Measurements from ENCODE around the gene TLR8. TPM values are rescaled to one million over a fixed set of nuclear protein-coding genes. Genes with fewer than 3 reads are reported as not detected.

The TLR8 gene
- total RNA-seq, 2 donors from 2014 or later: not detected

- no peak overlapping the region for H3K4me3 Mint-ChIP-seq
- H3K27me3 Mint-ChIP-seq: no peaks in the 10 kb centered on the region
- H3K27ac Mint-ChIP-seq: no peak overlapping the region
- no peaks in the 10 kb centered on the region for H3K4me1 Mint-ChIP-seq
- peak; percentile 31 for ATAC-seq (replicated peaks)
- no peaks in the 10 kb centered on the region for H3K9me3 Mint-ChIP-seq
- H3K36me3 Mint-ChIP-seq (ENCODE audit: low read depth): no peaks in the 10 kb centered on the region
Measured at GRCh38 chrX:12890467-12890866, 16.0 kb upstream of the TLR8 start.

GRCh38 chrX:12891171-12891570, 15.2 kb upstream of the TLR8 start:
- no peaks in the 10 kb centered on the region for H3K27me3 Mint-ChIP-seq
- no peaks in the 10 kb centered on the region for H3K36me3 Mint-ChIP-seq (ENCODE audit: low read depth)
- H3K9me3 Mint-ChIP-seq: no peaks in the 10 kb centered on the region
- H3K4me1 Mint-ChIP-seq: no peaks in the 10 kb centered on the region
- no peak overlapping the region for H3K27ac Mint-ChIP-seq
- ATAC-seq (replicated peaks): no peak
- H3K4me3 Mint-ChIP-seq: no peak overlapping the region

- ATAC-seq (replicated peaks): peak; percentile 16
- Mint-ChIP-seq H3K9me3 (no peaks in the 10 kb centered on the region), H3K4me1 (no peaks in the 10 kb centered on the region), H3K4me3 (no peak overlapping the region), H3K27me3 (no peaks in the 10 kb centered on the region), H3K36me3 (ENCODE audit: low read depth) (no peaks in the 10 kb centered on the region), H3K27ac (no peak overlapping the region)
Measured at GRCh38 chrX:12891915-12892506, 14.4 kb upstream of the TLR8 start.

- H3K36me3 Mint-ChIP-seq (ENCODE audit: low read depth): no peaks in the 10 kb centered on the region
- H3K9me3 Mint-ChIP-seq: no peaks in the 10 kb centered on the region
- H3K27ac Mint-ChIP-seq: no peak overlapping the region
- ATAC-seq (replicated peaks): no peak
- no peaks in the 10 kb centered on the region for H3K4me1 Mint-ChIP-seq
- no peak overlapping the region for H3K4me3 Mint-ChIP-seq
- H3K27me3 Mint-ChIP-seq: no peaks in the 10 kb centered on the region
Measured at GRCh38 chrX:12892716-12893115, 13.7 kb upstream of the TLR8 start.

GRCh38 chrX:12894074-12895030, 12.1 kb upstream of the TLR8 start:
- Mint-ChIP-seq H3K4me3 (no peak overlapping the region), H3K27ac (no peak overlapping the region), H3K4me1 (no peaks in the 10 kb centered on the region), H3K27me3 (no peaks in the 10 kb centered on the region), H3K36me3 (ENCODE audit: low read depth) (no peaks in the 10 kb centered on the region), H3K9me3 (no peaks in the 10 kb centered on the region)
- no peak for ATAC-seq (replicated peaks)

- no peak overlapping the region for H3K27ac Mint-ChIP-seq
- H3K36me3 Mint-ChIP-seq (ENCODE audit: low read depth): no peaks in the 10 kb centered on the region
- H3K4me1 Mint-ChIP-seq: no peaks in the 10 kb centered on the region
- H3K27me3 Mint-ChIP-seq: no peaks in the 10 kb centered on the region
- H3K4me3 Mint-ChIP-seq: no peak overlapping the region
- no peaks in the 10 kb centered on the region for H3K9me3 Mint-ChIP-seq
- ATAC-seq (replicated peaks): no peak
Measured at GRCh38 chrX:12895866-12896265, 10.6 kb upstream of the TLR8 start.

DNA sequence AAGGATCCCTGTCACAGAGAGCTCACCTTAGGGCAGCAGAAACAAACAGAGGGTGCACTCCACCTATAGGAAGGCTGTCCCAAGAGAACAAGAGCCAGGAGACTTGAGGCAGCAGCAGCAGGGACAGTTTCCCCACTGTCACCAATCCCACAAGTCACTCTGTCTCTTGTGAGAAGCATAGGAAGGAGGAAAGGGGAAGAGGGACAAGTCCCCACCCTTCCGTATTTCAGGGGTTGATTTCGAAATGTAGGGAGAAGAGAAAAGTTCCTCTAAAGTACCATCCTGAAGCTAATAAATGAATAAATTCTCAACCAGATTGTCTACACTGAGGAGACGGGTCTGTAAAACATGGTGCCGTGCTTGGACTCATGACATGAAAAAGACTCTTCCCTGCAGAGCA, 9.5 kb upstream of the TLR8 start:
- no peak for ATAC-seq (replicated peaks)
- H3K4me1 Mint-ChIP-seq: peaks cover 5% of the 10 kb centered on the region
- H3K27ac Mint-ChIP-seq: no peak overlapping the region
- H3K9me3 Mint-ChIP-seq: no peaks in the 10 kb centered on the region
- no peak overlapping the region for H3K4me3 Mint-ChIP-seq
- no peaks in the 10 kb centered on the region for H3K36me3 Mint-ChIP-seq (ENCODE audit: low read depth)
- H3K27me3 Mint-ChIP-seq: no peaks in the 10 kb centered on the region

DNA sequence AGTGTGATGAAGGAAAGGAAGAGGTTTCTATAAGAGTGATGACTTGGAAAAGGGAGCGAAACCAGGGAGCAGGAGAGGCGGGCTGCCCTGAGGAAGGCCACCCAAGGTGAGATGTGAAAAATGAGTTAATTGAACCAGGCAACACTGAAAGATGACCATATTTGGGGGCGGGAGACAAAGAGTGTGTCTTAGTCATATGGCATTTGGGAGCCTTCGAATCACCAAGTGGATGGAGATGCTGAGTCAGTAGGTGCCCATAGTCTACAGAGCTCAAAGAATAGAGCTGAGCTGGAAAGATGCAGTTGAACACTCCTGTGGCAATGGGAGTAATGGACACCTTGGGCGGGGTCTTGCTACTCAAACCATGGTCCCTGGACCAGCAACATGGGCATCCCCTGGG, 8.3 kb upstream of the TLR8 start:
- H3K4me3 Mint-ChIP-seq: no peak overlapping the region
- H3K27ac Mint-ChIP-seq: no peak overlapping the region
- no peaks in the 10 kb centered on the region for H3K36me3 Mint-ChIP-seq (ENCODE audit: low read depth)
- no peaks in the 10 kb centered on the region for H3K27me3 Mint-ChIP-seq
- H3K4me1 Mint-ChIP-seq: peaks cover 5% of the 10 kb centered on the region
- ATAC-seq (replicated peaks): peak; percentile 81
- H3K9me3 Mint-ChIP-seq: no peaks in the 10 kb centered on the region

- Mint-ChIP-seq H3K9me3 (no peaks in the 10 kb centered on the region), H3K27me3 (no peaks in the 10 kb centered on the region), H3K27ac (no peak overlapping the region), H3K4me1 (peaks cover 5% of the 10 kb centered on the region), H3K4me3 (no peak overlapping the region), H3K36me3 (ENCODE audit: low read depth) (no peaks in the 10 kb centered on the region)
- no peak for ATAC-seq (replicated peaks)
Measured at GRCh38 chrX:12899506-12899905, 6.9 kb upstream of the TLR8 start.

GRCh38 chrX:12901486-12901885, 4.9 kb upstream of the TLR8 start:
- no peak overlapping the region for H3K27ac Mint-ChIP-seq
- no peak overlapping the region for H3K4me3 Mint-ChIP-seq
- no peaks in the 10 kb centered on the region for H3K27me3 Mint-ChIP-seq
- no peak for ATAC-seq (replicated peaks)
- no peaks in the 10 kb centered on the region for H3K9me3 Mint-ChIP-seq
- peaks cover 5% of the 10 kb centered on the region for H3K4me1 Mint-ChIP-seq
- no peaks in the 10 kb centered on the region for H3K36me3 Mint-ChIP-seq (ENCODE audit: low read depth)

GRCh38 chrX:12903646-12904045, 2.8 kb upstream of the TLR8 start:
- no peak overlapping the region for H3K27ac Mint-ChIP-seq
- peaks cover 5% of the 10 kb centered on the region for H3K4me1 Mint-ChIP-seq
- ATAC-seq (replicated peaks): no peak
- no peaks in the 10 kb centered on the region for H3K9me3 Mint-ChIP-seq
- H3K27me3 Mint-ChIP-seq: no peaks in the 10 kb centered on the region
- H3K4me3 Mint-ChIP-seq: no peak overlapping the region
- H3K36me3 Mint-ChIP-seq (ENCODE audit: low read depth): no peaks in the 10 kb centered on the region

DNA sequence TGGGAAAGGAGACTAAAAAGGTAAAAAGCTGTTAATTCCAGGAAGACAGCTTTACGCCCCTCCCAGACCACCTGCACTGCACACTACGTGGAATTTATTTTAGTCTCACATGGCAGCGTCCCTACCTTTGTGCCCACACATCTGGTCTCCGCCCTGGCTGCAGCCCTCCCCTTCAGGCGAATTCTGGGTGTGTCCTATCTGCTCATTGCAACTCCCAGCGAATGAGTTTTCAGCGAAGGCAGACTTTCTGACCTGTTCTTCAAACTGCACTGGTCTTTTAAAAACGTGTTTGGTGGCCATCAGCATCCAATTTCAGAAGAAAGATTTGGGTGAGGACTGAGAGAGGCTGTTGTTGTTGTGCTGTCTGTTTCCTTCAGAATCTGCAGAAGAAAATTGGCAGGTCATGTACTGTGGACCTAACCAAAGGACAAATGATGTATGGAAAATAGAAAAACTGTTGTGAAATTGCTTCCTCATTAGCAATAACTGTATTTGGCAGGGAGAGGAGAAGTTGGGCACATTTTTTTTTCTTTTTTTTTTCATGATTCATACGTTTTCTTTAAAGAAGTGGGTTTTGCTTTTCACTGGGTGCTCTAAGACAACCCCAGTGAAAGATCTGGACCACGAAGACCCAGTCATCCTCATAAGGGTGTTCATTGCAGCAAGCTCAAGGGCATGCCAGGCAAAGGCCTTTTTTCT, 4.2 kb downstream of the TLR8 start:
- Mint-ChIP-seq H3K4me3 (no peak overlapping the region), H3K36me3 (ENCODE audit: low read depth) (no peaks in the 10 kb centered on the region), H3K4me1 (no peaks in the 10 kb centered on the region), H3K27me3 (no peaks in the 10 kb centered on the region), H3K27ac (no peak overlapping the region), H3K9me3 (no peaks in the 10 kb centered on the region)
- ATAC-seq (replicated peaks): no peak

DNA sequence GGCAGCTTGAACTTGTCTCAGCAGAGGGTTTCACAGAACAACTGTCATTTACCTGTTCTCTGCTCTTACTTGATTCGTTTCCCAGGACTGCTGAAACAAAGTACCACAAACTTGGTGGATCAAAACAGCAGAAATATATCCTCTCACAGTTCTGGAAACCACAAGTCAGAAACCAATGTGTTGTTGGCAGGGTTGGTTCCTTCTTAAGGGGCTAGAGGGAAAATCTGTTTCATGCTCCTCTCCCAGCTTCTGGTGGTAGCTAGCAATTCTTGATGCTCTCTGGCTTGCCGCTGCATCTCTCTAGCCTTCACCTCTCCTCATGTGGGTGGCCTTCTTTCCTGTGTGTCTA, 4.7 kb downstream of the TLR8 start:
- no peaks in the 10 kb centered on the region for H3K4me1 Mint-ChIP-seq
- no peaks in the 10 kb centered on the region for H3K9me3 Mint-ChIP-seq
- no peaks in the 10 kb centered on the region for H3K36me3 Mint-ChIP-seq (ENCODE audit: low read depth)
- no peaks in the 10 kb centered on the region for H3K27me3 Mint-ChIP-seq
- no peak overlapping the region for H3K4me3 Mint-ChIP-seq
- no peak overlapping the region for H3K27ac Mint-ChIP-seq
- ATAC-seq (replicated peaks): no peak

GRCh38 chrX:12912791-12913482, 6.5 kb downstream of the TLR8 start:
- no peak overlapping the region for H3K27ac Mint-ChIP-seq
- H3K4me3 Mint-ChIP-seq: no peak overlapping the region

More at GRCh38 chrX:12912791-12913482, 6.5 kb downstream of the TLR8 start:
- ATAC-seq (replicated peaks): no peak
- no peaks in the 10 kb centered on the region for H3K27me3 Mint-ChIP-seq
- H3K36me3 Mint-ChIP-seq (ENCODE audit: low read depth): no peaks in the 10 kb centered on the region
- H3K9me3 Mint-ChIP-seq: no peaks in the 10 kb centered on the region
- no peaks in the 10 kb centered on the region for H3K4me1 Mint-ChIP-seq
